Caco-2 (cell line): ENCODE data around the gene ENPP3. TPM values are rescaled to one million over a fixed set of nuclear protein-coding genes. Genes with fewer than 3 reads are reported as not detected.

Experiments
- BruUV-seq: library from RNA; stranded (reverse); fragments of 400-500 nt; replicated peaks from 2 replicates; lab custom pipeline; 2021; lab: Mats Ljungman, UMichigan
- CTCF ChIA-PET: fragments of 300-600 bp; sonication (Branson Sonifier 250); formaldehyde crosslinking; loops from one replicate; lab custom pipeline; 2022; ENCODE audit warnings: antibody characterized with exemption; lab: Charles Lee
- POLR2A ChIA-PET: fragments of 300-600 bp; sonication (Branson Sonifier 250); formaldehyde crosslinking; loops from one replicate; lab custom pipeline; 2022; ENCODE audit warnings: antibody characterized with exemption; lab: Charles Lee
- DNase-seq, 2 experiments: peaks; one replicate each; pipeline versions ENCODE4 v3.0.0 to v3.0.0-alpha.2; 2020 to 2022
- H3K27me3 ChIP-seq: replicated peaks from 2 replicates; pipeline ENCODE4 v1.6.0; 2011; ENCODE audit warnings: low read length; ENCODE audit not compliant: control insufficient read depth, insufficient read depth
- H3K36me3 ChIP-seq: 2 replicates; pipeline ENCODE4 v1.5.1; 2011; ENCODE audit warnings: low read length; ENCODE audit not compliant: control insufficient read depth, insufficient read depth
- H3K4me1 ChIP-seq: fragments of 250-450 bp; sonication (Bioruptor Pico); 2 replicates; pipeline ENCODE4 v1.5.1; 2020; ENCODE audit warnings: mild to moderate bottlenecking
- H3K4me3 ChIP-seq: 2 replicates; pipeline ENCODE4 v1.5.1; 2011; ENCODE audit warnings: low read depth, mild to moderate bottlenecking, control low read depth, low read length
- H3K9me3 ChIP-seq: fragments of 250-450 bp; sonication (Bioruptor Pico); 2 replicates; pipeline ENCODE4 v1.5.1; 2020; ENCODE audit warnings: mild to moderate bottlenecking, moderate library complexity
- H3K27ac Mint-ChIP-seq: one replicate; pipeline ENCODE4 v1.8.0; 2022; ENCODE audit warnings: mixed read lengths; ENCODE audit not compliant: unreplicated experiment
- H3K27me3 Mint-ChIP-seq: one replicate; pipeline ENCODE4 v1.8.0; 2022; ENCODE audit warnings: mixed read lengths; ENCODE audit not compliant: insufficient read depth, unreplicated experiment
- H3K36me3 Mint-ChIP-seq: one replicate; pipeline ENCODE4 v1.8.0; 2022; ENCODE audit warnings: mild to moderate bottlenecking, mixed read lengths; ENCODE audit not compliant: insufficient read depth, unreplicated experiment
- H3K4me1 Mint-ChIP-seq: one replicate; pipeline ENCODE4 v1.8.0; 2022; ENCODE audit warnings: low read depth, mixed read lengths; ENCODE audit not compliant: unreplicated experiment
- H3K4me3 Mint-ChIP-seq: one replicate; pipeline ENCODE4 v1.8.0; 2022; ENCODE audit warnings: mild to moderate bottlenecking, moderate library complexity, mixed read lengths; ENCODE audit not compliant: unreplicated experiment
- H3K9me3 Mint-ChIP-seq: one replicate; pipeline ENCODE4 v1.8.0; 2022; ENCODE audit warnings: mixed read lengths; ENCODE audit not compliant: unreplicated experiment
- CTCF ChIP-seq, 2 experiments: fragments of 200-600 bp in 1 of 2; IDR thresholded peaks; 1 replicate in 1 of 2; 2 replicates in 1 of 2; pipeline versions ENCODE4 v1.5.1 to v1.8.0; 2011 to 2022; ENCODE audit warnings: antibody characterized with exemption in 1 of 2, control low read depth in 1 of 2, inconsistent platforms in 1 of 2, low read depth in 1 of 2, low read length in 1 of 2, mild to moderate bottlenecking in 1 of 2, moderate library complexity in 1 of 2; ENCODE audit not compliant: insufficient read depth in 1 of 2, severe bottlenecking in 1 of 2, unreplicated experiment in 1 of 2
- intact Hi-C: fragments of 100-400 bp; cut with micrococcal nuclease; formaldehyde crosslinking; loops from one replicate; pipeline ENCODE4 v1.10.0; 2022; ENCODE audit not compliant: unreplicated experiment
- total RNA-seq: library from RNA; stranded (reverse); gene quantifications from 2 replicates; pipeline ENCODE4 v1.2.3, GENCODE V29; 2022

Gene ENPP3
- total RNA-seq, 1 experiment from 2014 or later = not detected

- H3K9me3 Mint-ChIP-seq = no peaks in the 10 kb centered on the region
- Histone ChIP-seq H3K4me3 (no peak overlapping the region), H3K36me3 (no peaks in the 10 kb centered on the region), H3K9me3 (no peaks in the 10 kb centered on the region), H3K27me3 (no peaks in the 10 kb centered on the region), H3K4me1 (no peaks in the 10 kb centered on the region)
- ChIA-PET CTCF (no interaction called here), POLR2A (no interaction called here)
- H3K27me3 Mint-ChIP-seq = peaks cover 9% of the 10 kb centered on the region
- H3K4me1 Mint-ChIP-seq = no peaks in the 10 kb centered on the region
- no peak for DNase-seq
- no TSS peak for BruUV-seq
- no peak for TF ChIP-seq CTCF (IDR thresholded peaks at IDR 0.05; ENCODE audit: insufficient read depth in 1 of 2, low read depth in 1 of 2, low read length in 1 of 2, severe bottlenecking in 1 of 2, unreplicated experiment in 1 of 2)
- intact Hi-C loops = no loop called here
- no peak overlapping the region for H3K27ac Mint-ChIP-seq
- H3K36me3 Mint-ChIP-seq = no peaks in the 10 kb centered on the region
- H3K4me3 Mint-ChIP-seq = no peak overlapping the region
Observed at GRCh38 chr6:131741688-131742393, 104.7 kb downstream of the ENPP3 start.

- DNase-seq = no peak
- Histone ChIP-seq H3K4me3 (no peak overlapping the region), H3K4me1 (no peaks in the 10 kb centered on the region), H3K36me3 (no peaks in the 10 kb centered on the region), H3K27me3 (no peaks in the 10 kb centered on the region), H3K9me3 (no peaks in the 10 kb centered on the region)
- H3K36me3 Mint-ChIP-seq = no peaks in the 10 kb centered on the region
- POLR2A ChIA-PET = no interaction called here
- H3K4me1 Mint-ChIP-seq = no peaks in the 10 kb centered on the region
- no peak for TF ChIP-seq CTCF (IDR thresholded peaks at IDR 0.05; ENCODE audit: insufficient read depth in 1 of 2, low read depth in 1 of 2, low read length in 1 of 2, severe bottlenecking in 1 of 2, unreplicated experiment in 1 of 2)
- no peak overlapping the region for H3K4me3 Mint-ChIP-seq
- no TSS peak for BruUV-seq
- CTCF ChIA-PET = no interaction called here
- H3K27ac Mint-ChIP-seq = no peak overlapping the region
- intact Hi-C loops = no loop called here
- peaks cover 9% of the 10 kb centered on the region for H3K27me3 Mint-ChIP-seq
- H3K9me3 Mint-ChIP-seq = no peaks in the 10 kb centered on the region
Observed at GRCh38 chr6:131744432-131745287, 107.6 kb downstream of the ENPP3 start.

GRCh38 chr6:131745476-131745875, 108.4 kb downstream of the ENPP3 start:
- no peaks in the 10 kb centered on the region for H3K27me3 ChIP-seq
- H3K4me1 ChIP-seq = no peaks in the 10 kb centered on the region
- Mint-ChIP-seq H3K27me3 (peaks cover 9% of the 10 kb centered on the region), H3K4me3 (no peak overlapping the region), H3K9me3 (no peaks in the 10 kb centered on the region), H3K4me1 (no peaks in the 10 kb centered on the region), H3K27ac (no peak overlapping the region), H3K36me3 (no peaks in the 10 kb centered on the region)
- POLR2A ChIA-PET = no interaction called here
- no TSS peak for BruUV-seq
- intact Hi-C loops = no loop called here
- no peaks in the 10 kb centered on the region for H3K9me3 ChIP-seq
- H3K4me3 ChIP-seq = no peak overlapping the region
- H3K36me3 ChIP-seq = no peaks in the 10 kb centered on the region
- CTCF ChIA-PET = no interaction called here
- DNase-seq = no peak
- no peak for TF ChIP-seq CTCF (IDR thresholded peaks at IDR 0.05; ENCODE audit: insufficient read depth in 1 of 2, low read depth in 1 of 2, low read length in 1 of 2, severe bottlenecking in 1 of 2, unreplicated experiment in 1 of 2)
